SH-SY5Y (cell line): ENCODE measurements around the gene ARSJ.

Experiments
- GATA2 ChIP-seq: IDR thresholded peaks from 2 replicates; pipeline ENCODE4 v1.6.1; 2011; ENCODE audit warnings: mild to moderate bottlenecking, low read depth, low read length
- GATA3 ChIP-seq: IDR thresholded peaks from 2 replicates; pipeline ENCODE4 v1.6.1; 2011; ENCODE audit warnings: low read depth, mild to moderate bottlenecking, low read length, moderate library complexity

DNA sequence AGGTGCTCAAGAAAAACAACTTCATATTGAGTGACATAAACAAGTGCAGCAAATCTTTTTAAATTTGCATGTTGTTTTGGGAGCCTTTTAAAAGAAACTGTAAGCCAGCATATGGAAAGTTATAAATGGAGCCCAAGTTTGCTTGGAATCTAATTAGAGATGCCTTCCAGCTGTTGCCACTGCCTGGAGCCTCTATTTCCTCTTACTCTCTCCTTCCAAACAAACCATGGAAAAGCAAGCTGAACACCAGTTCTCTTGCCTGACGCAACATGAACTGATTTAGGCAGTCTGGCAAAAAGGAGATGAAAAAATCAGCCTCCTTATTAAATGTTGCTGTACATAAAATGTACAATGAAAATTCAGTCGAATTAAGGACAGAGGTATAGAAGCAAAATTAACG, 21.5 kb downstream of the ARSJ start:
- TF ChIP-seq GATA2 (no peak), GATA3 (no peak)
